ENCODE data around the gene TFEB.

TFEB gene

DNA sequence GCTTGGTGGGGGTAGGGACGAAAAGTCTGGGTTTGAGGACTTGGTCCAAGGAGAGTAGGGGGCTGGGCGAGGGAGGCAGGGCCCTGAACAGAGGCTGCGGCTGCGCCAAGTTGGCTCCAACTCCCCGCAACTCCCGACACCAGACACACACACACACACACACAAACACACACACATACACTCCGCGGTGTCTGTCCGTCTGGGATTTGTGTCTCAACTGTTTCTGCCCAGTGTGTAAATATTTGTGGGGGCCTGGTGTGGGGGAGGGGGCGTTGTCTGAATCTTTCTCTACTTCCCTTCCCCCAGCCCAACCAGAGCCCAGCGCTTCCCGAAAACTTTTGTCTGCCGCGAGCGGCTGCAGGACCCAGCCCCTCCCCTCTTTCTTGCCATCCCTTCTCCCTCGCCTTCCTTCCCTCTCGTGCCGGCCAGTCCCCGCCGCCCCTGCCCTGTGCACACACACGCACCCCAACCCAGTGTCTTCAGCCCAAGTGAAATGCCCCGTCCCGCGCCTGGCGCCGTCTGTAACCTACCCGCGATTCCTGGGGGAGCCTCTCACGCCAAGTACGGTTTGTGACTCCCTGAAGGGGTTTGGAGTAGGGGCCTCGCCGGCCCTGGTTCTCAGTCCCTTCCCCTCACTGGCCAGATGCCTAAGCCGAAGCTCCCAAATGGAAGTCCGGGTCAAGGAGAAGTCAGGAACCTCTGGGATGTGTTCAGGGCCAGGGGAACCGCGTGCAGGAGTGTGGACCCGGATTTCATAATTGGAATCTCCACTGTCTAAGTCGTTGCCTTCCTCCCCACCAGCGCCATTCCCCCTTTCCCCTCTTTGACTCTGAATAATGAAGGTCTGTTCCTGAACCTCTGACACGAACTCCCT is 96.2 kb downstream of the TFEB start:
- DNase-seq (ENCODE audit: low read depth in 2 of 2): peak in 1 of 2 experiments; percentile 51

DNA sequence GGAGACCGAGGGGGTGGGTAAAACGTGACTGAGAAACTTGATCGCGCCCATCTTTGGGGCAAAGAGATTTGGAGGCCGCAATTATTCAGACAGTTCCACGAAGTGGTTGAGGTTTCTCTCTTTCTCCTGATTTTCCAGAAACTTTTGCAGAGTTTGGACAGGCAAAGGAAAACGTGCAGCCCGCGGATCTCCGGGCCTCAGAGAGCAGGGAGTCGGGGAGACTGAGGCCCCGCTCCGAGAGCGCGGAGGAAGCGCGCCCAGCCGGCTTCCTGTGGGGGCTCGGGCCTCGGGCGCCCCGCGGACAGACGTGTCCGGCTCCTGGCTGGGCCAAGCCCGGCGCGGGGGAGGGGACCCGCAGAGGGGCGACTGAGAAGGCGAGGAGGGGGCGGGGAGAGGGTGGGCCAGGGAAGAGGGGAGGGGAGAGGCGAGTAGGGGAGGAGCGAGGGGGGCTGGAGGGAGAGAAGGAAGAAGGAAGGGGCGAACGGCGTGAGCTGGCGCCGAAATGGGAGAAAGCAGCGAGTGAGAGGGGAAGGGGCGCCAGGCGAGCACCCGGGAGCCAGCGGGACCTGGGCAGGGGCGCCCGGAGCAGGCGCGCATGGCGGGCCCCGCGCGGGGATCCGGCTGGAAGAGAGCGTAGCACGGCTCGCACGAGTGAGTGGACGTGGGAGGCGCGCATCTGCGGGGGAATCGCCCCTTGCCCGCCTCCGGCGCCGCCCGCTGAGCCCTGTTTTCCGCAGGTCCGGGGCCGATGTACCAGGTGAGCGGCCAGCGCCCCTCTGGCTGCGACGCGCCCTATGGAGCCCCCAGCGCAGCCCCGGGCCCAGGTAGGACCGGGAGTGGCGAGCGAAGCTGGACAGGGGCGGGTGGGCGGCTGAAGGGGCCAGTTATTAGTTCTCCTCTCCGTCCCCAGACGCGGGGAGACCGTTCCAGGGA is 97.1 kb downstream of the TFEB start, which contains the start of gene MDFI:
Gene MDFI, plus strand, starts transcription at position 467 of the 933 bp plus-strand sequence. Its CDS starts 282 bp downstream, at position 749.
- no peak for DNase-seq (ENCODE audit: low read depth in 2 of 2)

DNA sequence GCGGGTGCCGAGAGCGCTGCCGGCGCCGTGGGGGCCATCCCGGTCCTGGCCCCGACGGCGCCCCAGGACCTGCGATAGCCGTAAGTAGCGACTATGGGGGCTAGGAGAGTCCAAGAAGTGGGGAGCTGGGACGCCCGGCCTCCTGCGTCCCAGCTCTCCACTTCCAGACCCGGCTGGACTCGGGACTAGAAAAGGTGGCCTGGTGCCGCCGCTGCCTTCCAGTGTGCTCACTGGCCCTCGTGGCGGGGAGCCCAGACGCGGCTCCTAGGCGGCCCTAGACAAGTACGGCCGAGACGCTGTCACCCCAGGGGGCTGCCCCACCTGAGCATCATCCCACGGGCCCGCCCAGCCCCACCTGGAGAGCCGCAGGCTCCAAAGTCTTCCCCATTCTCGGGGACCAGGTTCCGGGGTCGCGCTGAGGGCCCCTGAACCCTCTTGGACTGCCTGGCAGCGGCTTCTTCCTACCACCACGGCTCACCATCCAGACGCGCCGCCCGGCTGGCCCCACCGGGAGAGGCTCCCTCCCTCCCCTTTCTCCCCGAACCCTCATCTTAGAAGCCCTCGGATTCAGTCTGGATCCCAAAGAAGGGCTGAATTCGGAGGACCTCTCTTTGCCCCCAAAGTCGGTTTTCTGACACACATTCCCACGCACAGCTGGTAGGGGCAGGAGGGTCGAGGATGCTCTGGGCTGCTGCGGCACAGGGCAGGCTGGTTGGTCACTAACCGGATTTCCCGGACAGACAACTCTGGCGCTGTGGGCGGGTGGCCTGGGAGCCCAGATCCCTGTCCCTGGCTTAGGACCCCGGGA is 98.0 kb downstream of the TFEB start:
- no peak for DNase-seq (ENCODE audit: low read depth in 2 of 2)

DNA sequence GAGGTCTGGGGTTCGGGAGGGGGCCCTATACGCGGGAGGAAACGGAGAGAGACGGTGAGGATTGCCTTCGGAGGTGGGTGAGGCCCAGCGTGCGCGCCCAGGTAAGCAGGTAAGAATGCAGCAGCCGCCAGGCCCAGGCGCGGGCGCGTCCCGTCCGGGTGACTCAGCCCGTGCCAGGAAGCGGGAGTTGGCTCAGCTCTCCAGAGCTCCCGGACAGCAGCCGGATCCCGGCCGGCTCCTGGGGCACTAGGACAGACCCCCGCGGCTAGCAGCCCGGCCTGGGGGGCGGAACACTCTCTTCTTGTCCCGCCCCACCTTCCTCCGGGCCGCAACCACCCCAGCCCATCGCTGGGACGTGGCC is 98.6 kb downstream of the TFEB start:
- no peak for DNase-seq (ENCODE audit: low read depth in 2 of 2)

DNA sequence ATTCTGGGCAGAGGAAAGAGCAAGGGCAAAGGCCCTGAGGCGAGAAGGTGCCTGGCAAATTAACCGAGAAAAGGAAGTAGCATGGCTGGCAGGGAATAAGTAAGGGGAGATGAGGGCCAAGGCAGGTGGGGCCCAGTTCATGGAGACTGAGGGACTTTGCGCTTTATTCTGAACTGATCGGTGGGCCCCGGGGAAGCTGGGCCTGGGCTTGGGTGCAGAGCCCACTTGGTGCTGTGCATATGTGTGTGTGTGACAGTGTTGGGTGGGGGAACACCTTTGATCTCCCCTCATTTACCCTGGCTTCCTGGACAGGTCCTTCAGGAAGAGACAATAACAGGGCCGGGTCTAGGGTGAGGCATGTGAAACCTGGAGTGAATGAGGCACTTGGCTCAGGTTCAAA is 100.0 kb downstream of the TFEB start:
- DNase-seq (ENCODE audit: low read depth in 2 of 2): no peak

DNA sequence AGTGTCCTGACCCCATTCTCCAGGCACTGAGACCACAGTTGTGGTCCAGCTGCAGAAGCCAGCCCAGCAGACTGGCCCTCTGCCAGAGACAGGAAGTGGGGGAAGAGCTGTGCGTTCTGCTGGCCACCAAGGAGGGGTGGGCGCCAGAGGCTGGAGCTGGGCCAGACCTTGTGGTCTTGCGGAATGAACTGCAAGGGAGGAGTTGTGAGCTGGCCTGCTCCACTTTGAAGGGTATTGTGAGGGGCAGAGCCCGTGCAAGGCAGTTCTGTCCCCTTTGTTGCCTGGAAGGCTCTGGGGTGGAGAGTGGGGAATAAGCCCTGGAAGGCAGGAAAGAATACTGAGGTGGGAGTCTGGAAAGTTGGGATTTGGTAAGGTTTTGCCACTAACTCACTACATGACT is 100.8 kb downstream of the TFEB start:
- DNase-seq (ENCODE audit: low read depth in 2 of 2): no peak
